ENCODE results near the gene ART5. TPM values are rescaled to one million over a fixed set of nuclear protein-coding genes. Genes with fewer than 3 reads are reported as not detected.
"Not testable (repeated sequence)": the region's sequence is repeated elsewhere in the genome, so short reads cannot be mapped to it uniquely, and the experiment has no call there.

The ART5 gene
- total and polyA plus RNA-seq, 7 donors: 0.65 to 4.4 (median 2.4) TPM

DNA sequence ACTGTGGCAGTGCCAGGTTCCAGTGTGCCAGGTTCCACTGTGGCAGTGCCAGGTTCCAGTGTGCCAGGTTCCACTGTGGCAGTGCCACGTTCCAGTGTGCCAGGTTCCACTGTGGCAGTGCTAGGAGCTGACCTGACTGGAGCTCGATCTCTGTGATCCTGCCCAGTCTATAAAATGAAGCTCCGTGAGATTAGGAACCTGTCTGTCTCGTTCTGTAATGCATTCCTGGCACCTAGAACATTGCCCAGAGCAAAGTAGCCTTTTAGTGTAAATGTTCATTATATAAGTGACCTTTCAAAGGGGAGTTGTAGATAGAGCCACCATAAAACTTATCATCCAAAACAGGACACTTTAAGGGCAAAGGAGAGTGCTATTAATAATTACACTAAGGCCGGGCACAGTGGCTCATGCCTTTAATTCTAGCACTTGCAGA is 36.0 kb downstream of the ART5 start:
- Histone ChIP-seq H3K4me3 (no peak overlapping the region), H3K4me1 (peaks cover 11% of the 10 kb centered on the region), H3K9me3 (no peaks in the 10 kb centered on the region), H3K27ac (no peak overlapping the region), H3K27me3 (ENCODE audit: insufficient read depth in 3 of 3, low read length in 2 of 3) (no peaks in the 10 kb centered on the region), H3K36me3 (ENCODE audit: insufficient read depth in 1 of 2, low read depth in 1 of 2) (no peaks in the 10 kb centered on the region)
- DNase-seq: no peak
- 33 to 53% (median 37%) methylated on average over 5 of the region's 5 CpGs for WGBS, 3 donors
- ATAC-seq: peak in 1 of 4 donors; percentile 38
- intact Hi-C loops (cut with DNase I): loop anchor here in 1 of 2 donors (10.0 kb wide), 1 partner anchor 151 kb away; no protein-coding TSS in a partner anchor
- TF ChIP-seq, protein P1, sequence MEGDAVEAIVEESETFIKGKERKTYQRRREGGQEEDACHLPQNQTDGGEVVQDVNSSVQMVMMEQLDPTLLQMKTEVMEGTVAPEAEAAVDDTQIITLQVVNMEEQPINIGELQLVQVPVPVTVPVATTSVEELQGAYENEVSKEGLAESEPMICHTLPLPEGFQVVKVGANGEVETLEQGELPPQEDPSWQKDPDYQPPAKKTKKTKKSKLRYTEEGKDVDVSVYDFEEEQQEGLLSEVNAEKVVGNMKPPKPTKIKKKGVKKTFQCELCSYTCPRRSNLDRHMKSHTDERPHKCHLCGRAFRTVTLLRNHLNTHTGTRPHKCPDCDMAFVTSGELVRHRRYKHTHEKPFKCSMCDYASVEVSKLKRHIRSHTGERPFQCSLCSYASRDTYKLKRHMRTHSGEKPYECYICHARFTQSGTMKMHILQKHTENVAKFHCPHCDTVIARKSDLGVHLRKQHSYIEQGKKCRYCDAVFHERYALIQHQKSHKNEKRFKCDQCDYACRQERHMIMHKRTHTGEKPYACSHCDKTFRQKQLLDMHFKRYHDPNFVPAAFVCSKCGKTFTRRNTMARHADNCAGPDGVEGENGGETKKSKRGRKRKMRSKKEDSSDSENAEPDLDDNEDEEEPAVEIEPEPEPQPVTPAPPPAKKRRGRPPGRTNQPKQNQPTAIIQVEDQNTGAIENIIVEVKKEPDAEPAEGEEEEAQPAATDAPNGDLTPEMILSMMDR (IDR thresholded peaks at IDR 0.05): no peak

DNA sequence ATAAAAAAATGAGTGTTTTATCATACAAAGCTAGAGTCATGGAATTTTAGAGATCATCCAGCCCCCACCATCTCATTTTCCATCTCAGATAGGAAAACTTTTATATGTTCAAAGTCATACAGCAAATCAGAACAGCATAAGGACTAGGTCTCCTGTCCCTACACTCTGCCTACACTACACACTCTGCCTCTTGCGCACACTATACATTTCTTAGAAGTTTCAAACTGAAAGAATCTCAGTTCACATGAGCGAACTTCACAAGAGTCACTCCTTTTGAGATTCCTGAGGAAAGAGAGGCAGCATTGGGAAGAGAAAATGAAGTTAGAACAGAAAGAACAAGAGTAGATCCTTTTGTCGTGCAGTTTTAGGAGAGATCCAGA is 36.5 kb downstream of the ART5 start:
- intact Hi-C loops (cut with DNase I): loop anchor here in 1 of 2 donors (10.0 kb wide), 1 partner anchor 150 kb away; no protein-coding TSS in a partner anchor
- H3K27me3 ChIP-seq (ENCODE audit: insufficient read depth in 3 of 3, low read length in 2 of 3): no peaks in the 10 kb centered on the region
- DNase-seq (no peak), ATAC-seq (peak in 1 of 4 donors; percentile 26)
- TF ChIP-seq, protein P1 (IDR thresholded peaks at IDR 0.05): no peak
- 86 to 94% (median 91%) methylated on average over 3 of the region's 3 CpGs for WGBS, 3 donors
- no peak overlapping the region for H3K4me3 ChIP-seq
- peaks cover 11% of the 10 kb centered on the region for H3K4me1 ChIP-seq
- H3K9me3 ChIP-seq: no peaks in the 10 kb centered on the region
- H3K27ac ChIP-seq: no peak overlapping the region
- H3K36me3 ChIP-seq (ENCODE audit: insufficient read depth in 1 of 2, low read depth in 1 of 2): no peaks in the 10 kb centered on the region

DNA sequence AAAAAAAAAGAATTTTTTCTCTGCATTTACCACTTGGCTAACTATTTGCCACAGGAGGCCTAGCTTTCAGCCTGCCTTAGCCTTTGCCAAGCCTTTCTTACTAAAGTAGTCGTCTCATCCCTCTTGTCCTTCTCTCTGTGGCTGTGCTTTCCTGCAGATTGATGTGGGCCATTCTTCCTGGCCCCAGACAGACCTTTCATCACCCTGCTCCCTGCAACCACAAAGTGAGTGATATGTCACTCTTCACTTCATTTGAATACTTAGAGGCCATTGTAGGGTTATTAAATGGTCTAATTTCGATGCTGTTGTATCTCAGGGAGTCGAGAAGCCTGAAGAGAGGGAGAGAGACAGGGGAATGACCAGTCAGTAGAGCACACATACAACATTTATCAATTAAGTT is 37.6 kb downstream of the ART5 start:
- DNase-seq (no peak), ATAC-seq (peak in 1 of 4 donors; percentile 91)
- TF ChIP-seq, protein P1 (IDR thresholded peaks at IDR 0.05): no peak
- 57 to 63% (median 58%) methylated on average over 3 of the region's 3 CpGs for WGBS, 3 donors
- Histone ChIP-seq H3K27ac (no peak overlapping the region), H3K4me1 (peaks cover 11% of the 10 kb centered on the region), H3K9me3 (no peaks in the 10 kb centered on the region), H3K27me3 (ENCODE audit: insufficient read depth in 3 of 3, low read length in 2 of 3) (no peaks in the 10 kb centered on the region), H3K36me3 (ENCODE audit: insufficient read depth in 1 of 2, low read depth in 1 of 2) (no peaks in the 10 kb centered on the region), H3K4me3 (no peak overlapping the region)
- intact Hi-C loops (cut with DNase I): loop anchor here in 1 of 2 donors (10.0 kb wide), 1 partner anchor 149 kb away; no protein-coding TSS in a partner anchor

DNA sequence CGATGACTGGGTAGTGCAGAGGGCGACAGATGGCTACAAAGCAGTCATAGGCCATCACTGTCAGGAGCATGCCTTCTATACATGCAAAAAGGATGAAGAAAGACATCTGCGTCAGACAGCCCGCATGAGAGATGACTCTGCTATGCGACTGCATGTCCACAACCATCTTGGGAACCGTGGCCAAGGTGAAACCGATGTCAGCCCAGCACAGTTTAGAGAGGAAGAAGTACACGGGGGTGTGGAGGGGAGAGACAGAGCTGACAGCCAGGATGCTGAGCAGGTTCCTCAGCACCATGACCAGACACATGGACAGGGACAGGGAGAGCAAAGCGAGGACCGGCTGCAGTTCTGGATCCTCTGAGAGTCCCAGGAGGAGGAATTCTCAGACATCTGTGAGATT is 41.6 kb downstream of the ART5 start:
- H3K27me3 ChIP-seq (ENCODE audit: insufficient read depth in 3 of 3, low read length in 2 of 3); H3K4me3 ChIP-seq; H3K9me3 ChIP-seq; H3K4me1 ChIP-seq; DNase-seq; H3K36me3 ChIP-seq (ENCODE audit: insufficient read depth in 1 of 2, low read depth in 1 of 2); H3K27ac ChIP-seq; ATAC-seq: not testable (repeated sequence)
- intact Hi-C loops (cut with DNase I): loop anchor here in 1 of 2 donors (10.0 kb wide), 1 partner anchor 145 kb away; no protein-coding TSS in a partner anchor
- 79 to 84% (median 81%) methylated on average over 10 of the region's 10 CpGs for WGBS, 3 donors

DNA sequence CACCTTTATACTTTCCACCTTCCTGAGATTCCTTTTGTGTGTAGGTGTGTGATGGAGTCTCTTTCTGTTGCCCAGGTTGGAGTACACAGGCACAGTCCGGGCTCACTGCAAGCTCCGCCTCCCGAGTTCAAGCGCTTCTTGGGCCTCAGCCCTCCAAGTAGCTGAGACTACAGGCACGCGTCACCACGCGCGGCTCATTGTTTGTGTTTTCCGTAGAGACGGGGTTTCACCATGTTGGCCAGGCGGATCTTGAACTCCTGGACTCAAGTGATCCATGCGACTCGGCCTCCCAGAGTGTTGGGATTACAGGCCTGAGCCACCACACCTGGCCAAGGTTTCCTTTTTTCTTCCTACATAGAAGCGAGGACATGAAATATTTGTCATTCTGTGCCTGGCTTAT is 44.0 kb downstream of the ART5 start:
- H3K9me3 ChIP-seq; H3K36me3 ChIP-seq (ENCODE audit: insufficient read depth in 1 of 2, low read depth in 1 of 2); intact Hi-C loops (cut with DNase I); ATAC-seq; H3K4me3 ChIP-seq; H3K27me3 ChIP-seq (ENCODE audit: insufficient read depth in 3 of 3, low read length in 2 of 3); DNase-seq; H3K4me1 ChIP-seq; H3K27ac ChIP-seq: not testable (repeated sequence)
- WGBS, 3 donors: 90 to 96% (median 93%) methylated on average over 14 to 15 of the region's 15 CpGs

DNA sequence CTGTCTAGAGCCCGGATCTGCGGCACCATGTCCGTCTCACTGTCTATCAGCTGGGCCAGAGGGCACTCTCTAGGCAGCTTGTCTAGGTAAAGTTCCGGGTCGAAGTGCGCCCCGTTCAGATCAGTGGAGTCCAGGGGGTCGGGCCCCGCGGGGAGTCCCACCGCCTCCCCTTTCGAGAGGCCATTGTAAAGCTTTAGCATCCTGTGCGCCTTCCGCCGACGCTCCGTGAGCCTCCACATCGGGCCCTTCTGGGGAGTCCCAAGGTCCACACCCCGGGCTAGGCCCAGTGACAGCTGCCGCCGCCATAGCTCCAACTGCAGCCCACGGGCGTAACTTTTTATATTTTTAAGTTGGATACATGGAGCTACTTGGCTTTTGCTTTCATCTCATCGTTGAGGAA is 50.5 kb downstream of the ART5 start:
- WGBS, 3 donors: 93 to 96% (median 95%) methylated on average over 24 of the region's 24 CpGs
- ATAC-seq; DNase-seq; H3K4me3 ChIP-seq; H3K36me3 ChIP-seq (ENCODE audit: insufficient read depth in 1 of 2, low read depth in 1 of 2); H3K4me1 ChIP-seq; intact Hi-C loops (cut with DNase I); H3K27ac ChIP-seq; H3K27me3 ChIP-seq (ENCODE audit: insufficient read depth in 3 of 3, low read length in 2 of 3); H3K9me3 ChIP-seq: not testable (repeated sequence)

DNA sequence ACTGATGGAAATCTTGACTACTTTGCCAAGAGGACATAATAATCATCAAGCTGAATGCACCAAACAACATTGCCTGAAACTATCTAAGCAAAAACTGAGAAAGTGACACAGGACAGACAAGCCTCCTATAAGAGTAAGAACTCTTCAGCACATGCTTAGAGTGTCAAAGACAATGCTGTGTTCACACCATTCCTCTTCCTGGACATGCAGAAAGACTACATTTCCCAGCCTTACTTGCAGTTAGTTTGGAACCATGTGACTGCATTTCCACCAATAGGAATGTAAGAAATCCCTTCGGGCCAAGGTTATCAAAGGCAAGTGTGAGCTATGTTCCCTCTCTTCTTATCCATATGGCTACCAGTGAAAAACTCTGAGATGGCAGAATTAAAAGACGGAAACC is 51.6 kb downstream of the ART5 start:
- intact Hi-C loops (cut with DNase I); H3K9me3 ChIP-seq; DNase-seq; H3K27me3 ChIP-seq (ENCODE audit: insufficient read depth in 3 of 3, low read length in 2 of 3); H3K4me3 ChIP-seq; H3K4me1 ChIP-seq; H3K27ac ChIP-seq; H3K36me3 ChIP-seq (ENCODE audit: insufficient read depth in 1 of 2, low read depth in 1 of 2); ATAC-seq: not testable (repeated sequence)
- WGBS, 3 donors: 50 to 68% (median 64%) methylated on average over 2 of the region's 2 CpGs

DNA sequence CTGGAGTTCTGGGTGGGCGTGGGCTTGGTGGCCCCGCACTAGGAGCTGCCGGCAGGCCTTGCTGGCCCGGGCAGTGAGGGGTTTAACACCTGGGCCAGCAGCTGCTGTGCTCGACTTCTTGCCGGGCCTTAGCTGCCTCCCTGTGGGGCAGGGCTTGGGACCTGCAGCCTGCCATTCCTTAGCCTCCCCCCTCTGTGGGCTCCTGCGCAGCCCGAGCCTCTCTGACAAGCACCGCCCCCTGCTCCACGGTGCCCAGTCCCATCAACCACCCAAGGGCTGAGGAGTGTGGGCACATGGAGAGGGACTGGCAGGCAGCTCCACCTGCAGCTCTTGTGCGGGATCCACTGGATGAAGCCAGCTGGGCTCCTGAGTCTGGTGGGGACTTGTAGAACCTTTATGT is 53.0 kb downstream of the ART5 start:
- not testable (repeated sequence) for H3K9me3 ChIP-seq; H3K27ac ChIP-seq; DNase-seq; H3K36me3 ChIP-seq (ENCODE audit: insufficient read depth in 1 of 2, low read depth in 1 of 2); H3K4me3 ChIP-seq; H3K4me1 ChIP-seq; H3K27me3 ChIP-seq (ENCODE audit: insufficient read depth in 3 of 3, low read length in 2 of 3); ATAC-seq
- 53 to 75% (median 66%) methylated on average over 5 to 11 of the region's 11 CpGs for WGBS, 3 donors
- intact Hi-C loops (cut with DNase I): loop anchor here in 1 of 2 donors (10.0 kb wide), 1 partner anchor 134 kb away; no protein-coding TSS in a partner anchor

Data from psoas muscle (tissue), 8 donors.